ENCODE data around the gene EWSR1.

DNA sequence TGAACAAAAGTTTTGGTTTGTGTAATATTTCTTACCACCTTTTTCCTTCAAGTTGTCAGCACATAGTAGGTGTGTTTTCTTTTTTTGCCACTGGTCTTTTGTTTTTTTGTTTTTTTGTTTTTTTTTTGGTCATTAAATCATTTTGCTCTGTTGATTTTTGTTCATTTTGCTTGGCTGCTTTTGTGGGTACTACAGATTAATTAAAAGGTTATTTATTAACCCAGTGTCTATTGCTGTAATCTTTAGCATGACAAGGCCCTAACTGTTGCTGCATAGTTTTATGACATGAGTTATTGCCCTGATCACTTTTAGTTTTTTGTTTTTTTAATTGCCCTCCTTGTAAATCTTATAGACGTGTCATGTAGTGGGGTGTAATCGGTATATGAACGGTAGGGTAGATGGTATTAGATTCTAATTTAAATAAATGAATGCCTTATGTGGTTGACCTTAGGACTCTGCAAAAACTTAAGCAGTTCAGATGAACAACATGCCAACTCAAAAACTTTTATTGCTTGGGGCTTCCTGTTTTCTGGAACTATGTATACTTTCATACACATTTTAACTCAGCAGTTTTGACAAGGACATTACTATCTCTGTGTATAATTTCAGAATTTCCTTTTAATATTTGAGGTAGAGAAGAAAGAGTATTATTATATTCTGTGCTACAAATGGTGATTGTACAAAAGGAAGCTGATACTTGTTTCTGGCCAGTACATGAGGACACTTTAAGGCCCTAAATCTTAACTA is 7.9 kb downstream of the EWSR1 start:
- TF ChIP-seq POLR2A (IDR thresholded peaks at IDR 0.05; ENCODE audit: low read length) (no peak), GATA1 (IDR thresholded peaks at IDR 0.05; ENCODE audit: low read depth, low read length) (no peak)

All from erythroblast (primary cell).